NT2/D1 (cell line): ENCODE data around the gene SCAF4.

Experiments used
- YY1 ChIP-seq: IDR thresholded peaks from 2 replicates; pipeline ENCODE4 v1.6.1; 2011; ENCODE audit not compliant: insufficient read length, insufficient read depth
- ZNF274 ChIP-seq: IDR thresholded peaks from 2 replicates; pipeline ENCODE4 v1.6.1; 2011; ENCODE audit warnings: mild to moderate bottlenecking, low read depth, low read length

DNA sequence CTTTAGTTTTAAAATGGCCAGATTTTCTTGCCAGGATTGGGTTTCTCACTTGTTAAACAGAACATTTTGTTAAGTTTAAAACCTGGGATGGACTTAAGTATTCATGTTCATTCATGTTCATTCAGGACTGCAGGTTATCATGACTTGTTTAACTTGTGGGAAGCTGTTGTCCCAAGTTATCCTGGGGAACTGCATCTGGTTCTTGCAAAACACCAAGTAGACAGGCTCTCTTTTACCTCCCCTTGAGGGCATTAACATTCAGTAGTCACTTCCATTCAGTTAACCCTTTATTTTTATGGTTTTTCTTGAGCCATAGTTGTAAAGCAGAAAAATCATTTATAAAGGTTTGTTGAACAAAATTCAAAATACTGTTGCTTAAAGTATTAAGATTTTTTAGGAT, 64.3 kb downstream of the SCAF4 start:
- TF ChIP-seq YY1 (no peak), ZNF274 (no peak)
